DMS153 (cell line): ENCODE results near the gene DCUN1D4.

Source experiments
- DNase-seq: peaks from one replicate; lab custom pipeline; 2025; lab: John Stamatoyannopoulos, UW

Gene DCUN1D4

DNA sequence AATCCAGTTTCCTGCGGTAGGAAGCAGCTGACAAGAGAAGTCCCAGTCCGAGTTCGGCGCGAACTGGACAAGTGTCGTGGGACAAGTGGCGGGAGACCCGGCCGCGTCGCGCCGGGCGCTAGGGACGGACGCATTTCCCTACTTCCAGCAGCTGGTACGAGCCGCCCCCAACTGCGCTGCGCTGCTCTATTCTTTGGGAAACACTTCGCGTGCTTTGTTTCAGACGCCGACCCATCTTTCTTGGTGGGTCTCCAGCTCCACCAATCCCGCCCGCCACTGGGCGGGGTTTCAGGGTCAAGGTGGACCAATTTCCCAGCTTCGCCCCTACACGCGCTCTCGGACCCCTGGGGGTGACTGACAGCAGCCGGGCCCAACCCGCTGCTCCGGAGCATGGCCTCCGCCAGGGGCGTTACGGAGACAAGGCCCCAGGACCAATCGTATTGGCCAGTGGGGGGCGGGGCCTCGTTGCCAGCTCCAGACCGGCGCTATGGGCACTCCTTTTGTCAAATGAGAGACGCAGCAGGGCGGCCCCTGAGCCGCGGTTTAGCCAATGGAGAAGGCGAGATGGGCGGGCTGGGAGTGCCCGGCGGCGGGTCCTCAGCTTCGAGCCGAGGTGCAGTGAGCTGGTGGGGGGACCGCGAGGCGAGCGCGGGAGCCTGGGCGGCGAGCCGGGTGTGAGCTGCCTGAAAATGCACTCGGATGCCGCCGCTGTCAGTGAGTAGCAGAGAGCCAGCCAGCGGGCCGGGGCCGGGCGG lies at the start of gene DCUN1D4:
DCUN1D4 (plus strand) TSS at position 600 of the 755 bp plus-strand sequence; CDS start at position 690, 90 bp downstream.
- peak; percentile 99 for DNase-seq

DNA sequence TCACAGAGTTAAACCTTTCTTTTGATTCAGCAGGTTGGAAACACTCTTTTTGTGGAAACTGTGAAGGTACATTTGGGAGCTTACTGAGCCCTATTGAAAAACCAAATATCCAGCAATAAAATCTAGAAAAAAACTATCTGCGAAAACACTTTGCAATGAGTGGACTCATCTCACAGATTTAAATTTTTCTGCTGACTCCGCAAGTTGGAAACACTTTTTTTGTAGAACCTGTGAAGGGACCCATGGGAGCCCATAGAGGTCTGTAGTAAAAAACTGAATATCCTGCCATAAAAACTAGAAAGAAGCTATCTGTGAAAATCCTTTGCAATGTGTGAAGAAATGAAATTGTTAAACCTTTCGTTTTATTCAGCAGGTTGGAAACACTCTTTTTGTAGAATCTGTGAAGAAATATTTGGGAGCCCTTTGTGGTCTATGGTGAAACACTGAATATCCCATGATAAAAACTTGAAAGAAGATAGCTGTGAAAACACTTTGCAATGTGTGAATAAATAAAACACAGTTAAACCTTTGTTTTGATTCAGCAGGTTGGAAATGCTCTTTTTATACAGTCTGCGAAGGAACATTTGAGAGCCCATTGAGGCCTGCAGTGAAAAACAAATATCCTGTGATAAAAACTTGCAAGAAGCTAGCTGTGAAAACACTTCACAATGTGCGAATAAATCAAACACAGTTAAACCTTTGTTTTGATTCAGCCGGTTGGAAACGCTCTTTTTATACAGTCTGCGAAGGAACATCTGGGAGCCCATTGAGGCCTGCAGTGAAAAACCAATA lies 22.3 kb upstream of the DCUN1D4 start:
- DNase-seq: no peak

DNA sequence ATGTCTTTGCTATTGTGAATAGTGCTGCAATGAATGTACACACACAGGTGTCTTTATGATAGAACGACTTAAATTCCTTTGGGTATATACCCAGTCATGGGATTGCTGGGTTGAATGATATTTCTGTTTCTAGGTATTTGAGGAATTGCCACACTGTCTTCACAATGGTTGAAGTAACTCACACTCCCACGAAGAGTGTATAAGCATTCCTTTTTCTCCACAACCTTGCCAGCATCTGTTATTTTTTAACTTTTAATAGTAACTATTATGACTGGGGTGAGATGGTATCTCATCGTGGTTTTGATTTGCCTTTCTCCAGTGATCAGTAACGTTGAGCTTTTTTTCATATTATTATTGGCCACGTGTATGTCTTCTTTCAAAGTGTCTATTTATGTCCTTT lies 17.6 kb upstream of the DCUN1D4 start:
- DNase-seq: no peak

DNA sequence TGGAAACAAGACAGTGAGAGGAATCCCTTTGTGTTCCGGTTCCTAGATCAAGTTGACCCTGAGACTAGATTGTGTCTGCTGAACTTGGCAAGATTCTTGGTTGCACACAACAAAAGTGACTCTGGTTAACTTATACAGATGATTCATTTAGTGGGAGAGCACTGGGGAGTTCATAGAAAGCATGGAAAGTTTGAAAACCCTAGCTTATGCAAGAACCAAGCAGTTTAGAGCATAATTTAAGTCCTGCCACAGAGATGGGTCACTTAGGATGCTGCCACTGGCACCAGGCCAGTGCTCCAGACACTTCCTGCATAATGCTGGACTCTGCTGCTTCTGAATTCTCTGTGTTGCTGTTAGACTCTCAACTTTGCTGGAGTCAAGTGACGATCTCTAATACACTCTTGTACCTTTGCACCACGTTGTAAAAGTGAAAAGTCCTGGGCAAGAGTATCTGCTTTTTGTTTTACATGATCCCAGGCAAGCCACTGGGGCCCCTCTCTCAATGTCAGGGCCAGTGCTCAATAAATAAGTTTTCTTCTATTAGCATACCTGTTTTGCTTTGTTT lies 12.7 kb upstream of the DCUN1D4 start:
- DNase-seq: no peak

DNA sequence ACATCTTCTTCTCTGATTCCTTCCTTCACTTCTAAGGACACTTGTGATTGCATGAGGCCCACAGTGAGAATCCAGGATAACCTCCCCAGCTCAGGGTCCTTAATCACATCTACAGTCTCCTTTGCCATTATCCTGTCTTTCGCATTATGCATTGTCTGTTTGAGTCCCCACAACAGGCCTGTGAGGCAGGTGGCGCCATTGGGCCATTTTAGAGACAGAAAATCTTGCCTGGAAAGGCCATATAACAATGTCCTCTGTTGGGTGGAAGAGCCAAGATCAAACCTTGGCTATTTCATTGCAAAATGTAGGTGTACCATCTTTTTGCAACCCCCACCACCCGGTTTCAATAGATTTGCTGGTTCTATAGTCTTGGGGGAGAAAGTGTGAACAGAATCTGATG lies 11.8 kb upstream of the DCUN1D4 start:
- DNase-seq: no peak

DNA sequence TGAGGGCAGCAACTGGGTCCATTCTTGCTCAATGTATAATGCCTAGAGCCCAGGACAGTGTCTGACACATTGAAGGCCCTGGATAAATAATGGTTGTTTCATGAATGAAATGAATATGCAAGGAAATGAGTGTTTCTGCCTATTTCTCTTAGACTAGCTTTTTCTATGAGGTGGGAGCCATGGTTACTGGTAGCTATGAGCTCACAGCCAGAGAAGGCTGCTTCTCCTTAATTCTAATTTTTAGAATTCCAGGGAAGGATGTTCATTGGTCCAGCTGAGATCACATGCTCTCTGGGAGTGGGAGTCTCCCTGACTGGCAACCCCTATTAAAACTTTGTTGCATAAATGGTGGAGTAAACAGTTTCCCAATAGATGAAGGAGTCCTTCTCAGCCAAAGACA lies 9.7 kb upstream of the DCUN1D4 start:
- DNase-seq: no peak

DNA sequence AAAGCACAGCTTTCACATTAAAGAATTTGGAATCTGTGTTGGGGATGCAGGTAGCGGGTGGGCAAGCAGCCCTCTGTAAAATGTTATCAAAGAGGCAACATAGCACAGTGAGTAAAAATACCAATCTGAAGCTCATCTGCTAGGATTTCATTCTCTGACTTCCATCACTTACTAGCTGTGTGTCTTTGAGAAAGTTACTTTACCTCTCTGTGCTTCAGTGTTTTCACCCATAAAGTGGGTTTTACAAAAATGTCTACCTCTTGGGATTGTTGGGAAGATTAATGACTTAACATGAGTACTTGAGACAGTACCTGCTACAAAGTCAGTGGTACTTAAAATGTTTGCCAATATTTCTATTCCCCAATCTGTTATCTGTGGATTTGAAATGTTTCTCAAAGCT lies 7.9 kb upstream of the DCUN1D4 start:
- DNase-seq: no peak

DNA sequence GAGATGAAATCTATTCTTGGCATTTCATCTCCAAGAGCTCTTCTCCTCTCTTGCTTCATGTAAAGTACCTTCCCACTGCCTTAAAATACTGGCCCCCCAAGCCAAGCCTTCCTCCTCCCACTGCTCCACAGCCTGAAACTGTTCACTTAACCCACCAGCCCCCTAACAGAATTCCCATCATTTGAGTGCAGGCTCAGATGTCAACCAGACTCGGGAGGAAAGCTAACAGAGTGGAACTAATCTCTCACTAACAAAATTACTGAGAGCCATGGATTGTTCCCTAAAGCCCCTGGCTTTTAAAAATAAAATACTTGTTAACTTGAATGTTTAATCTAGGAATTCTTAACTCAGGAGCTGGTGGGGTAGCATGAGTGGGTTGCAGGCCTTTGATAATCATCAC lies 7.1 kb upstream of the DCUN1D4 start:
- no peak for DNase-seq

DNA sequence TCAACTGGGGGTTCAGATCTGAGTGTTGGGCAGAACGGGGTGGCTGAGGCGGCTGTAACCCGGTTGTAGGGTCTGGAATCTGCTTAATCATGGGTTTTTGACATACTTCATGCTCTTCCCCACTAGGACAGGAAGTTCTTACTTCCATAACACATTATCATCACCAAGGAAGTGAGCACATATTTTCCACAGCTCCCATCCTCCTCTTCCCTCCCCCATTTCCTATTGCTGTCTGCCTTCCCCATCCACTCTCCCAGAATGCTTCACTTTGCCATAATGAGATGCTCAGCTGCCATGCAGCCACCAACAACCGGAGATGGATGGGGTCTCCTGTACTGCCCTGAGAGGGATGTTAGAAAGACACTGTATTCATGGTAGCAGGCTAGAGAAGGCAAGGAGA lies 6.4 kb upstream of the DCUN1D4 start:
- no peak for DNase-seq

DNA sequence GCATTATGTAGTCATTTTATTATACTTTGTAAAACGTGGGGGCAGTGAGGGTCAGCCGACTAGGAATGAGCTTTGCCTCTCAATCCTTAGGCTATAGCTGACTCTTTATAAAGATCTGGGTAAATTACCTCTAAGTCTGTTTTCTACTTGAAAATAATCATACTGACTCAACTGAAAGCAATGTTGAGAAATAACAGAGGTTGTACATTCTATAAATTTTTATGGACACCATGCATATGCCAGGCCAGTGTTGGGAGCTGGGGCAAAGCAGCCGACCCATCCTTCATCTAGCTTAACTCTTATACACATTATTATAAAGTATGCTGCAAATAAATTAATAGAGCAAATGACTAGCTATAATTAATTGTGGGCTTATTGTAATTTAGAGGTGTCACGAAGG lies 2.2 kb upstream of the DCUN1D4 start:
- no peak for DNase-seq

DNA sequence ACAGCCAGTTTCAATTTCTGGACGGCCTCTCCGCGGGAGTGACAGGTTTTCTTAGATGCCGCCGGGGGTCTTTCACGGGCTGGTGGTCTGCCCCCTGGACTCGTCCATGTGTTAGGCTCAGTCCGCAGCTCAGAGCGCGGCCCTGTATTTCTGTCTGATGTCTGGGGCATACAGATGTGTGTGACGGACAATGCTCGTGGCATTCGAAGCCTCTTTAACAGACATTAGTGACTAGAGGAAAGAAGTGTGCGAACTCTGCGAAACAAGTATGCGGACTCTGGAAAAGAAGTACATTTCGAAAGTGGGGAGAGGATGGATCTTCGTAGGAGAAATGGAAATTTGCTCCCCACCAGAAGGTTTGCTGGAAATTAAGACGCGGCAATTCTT lies 793 bp upstream of the DCUN1D4 start:
- no peak for DNase-seq

DNA sequence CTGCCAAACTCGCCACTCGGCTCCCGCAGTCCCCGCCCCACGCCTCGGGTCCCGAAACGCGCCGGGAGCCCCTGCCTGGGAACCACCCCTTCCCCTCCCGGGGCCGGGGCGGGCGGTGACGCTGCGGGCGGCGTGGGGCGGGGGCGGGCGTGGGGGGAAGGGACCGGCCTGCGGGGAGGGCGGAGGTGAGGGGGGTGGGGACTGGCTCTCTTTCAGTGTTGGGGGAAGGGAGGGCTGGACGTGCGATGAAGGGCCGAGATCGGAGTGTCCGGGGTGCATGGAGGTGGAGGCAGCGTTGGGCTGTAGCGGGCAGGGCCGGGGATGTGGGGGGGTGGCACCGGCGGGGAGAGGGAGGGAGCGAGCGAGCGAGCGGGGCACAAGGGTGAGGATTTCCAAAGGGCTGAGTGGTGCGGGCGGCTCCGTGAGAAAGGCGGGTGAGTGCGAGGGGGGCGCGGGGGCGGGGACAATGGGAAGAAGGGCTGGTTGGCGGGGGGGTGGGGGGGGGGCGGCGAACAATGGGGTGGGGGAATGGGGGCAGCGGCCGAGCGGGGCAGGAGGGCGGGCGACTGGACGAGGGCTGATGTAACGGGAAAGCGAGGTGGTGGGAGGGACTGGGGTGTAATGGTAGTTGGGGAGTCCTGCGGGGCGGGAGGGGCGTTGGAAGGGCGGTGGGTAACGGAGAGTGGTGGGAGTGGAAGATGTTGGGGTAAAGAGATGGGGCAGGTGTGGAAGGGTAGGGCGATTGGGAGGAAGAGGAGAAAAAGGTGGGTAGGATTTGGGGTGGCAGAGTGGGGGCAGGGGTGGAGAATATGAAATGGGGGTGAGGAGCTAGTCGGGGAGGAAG lies 578 bp downstream of the DCUN1D4 start:
- DNase-seq: no peak

DNA sequence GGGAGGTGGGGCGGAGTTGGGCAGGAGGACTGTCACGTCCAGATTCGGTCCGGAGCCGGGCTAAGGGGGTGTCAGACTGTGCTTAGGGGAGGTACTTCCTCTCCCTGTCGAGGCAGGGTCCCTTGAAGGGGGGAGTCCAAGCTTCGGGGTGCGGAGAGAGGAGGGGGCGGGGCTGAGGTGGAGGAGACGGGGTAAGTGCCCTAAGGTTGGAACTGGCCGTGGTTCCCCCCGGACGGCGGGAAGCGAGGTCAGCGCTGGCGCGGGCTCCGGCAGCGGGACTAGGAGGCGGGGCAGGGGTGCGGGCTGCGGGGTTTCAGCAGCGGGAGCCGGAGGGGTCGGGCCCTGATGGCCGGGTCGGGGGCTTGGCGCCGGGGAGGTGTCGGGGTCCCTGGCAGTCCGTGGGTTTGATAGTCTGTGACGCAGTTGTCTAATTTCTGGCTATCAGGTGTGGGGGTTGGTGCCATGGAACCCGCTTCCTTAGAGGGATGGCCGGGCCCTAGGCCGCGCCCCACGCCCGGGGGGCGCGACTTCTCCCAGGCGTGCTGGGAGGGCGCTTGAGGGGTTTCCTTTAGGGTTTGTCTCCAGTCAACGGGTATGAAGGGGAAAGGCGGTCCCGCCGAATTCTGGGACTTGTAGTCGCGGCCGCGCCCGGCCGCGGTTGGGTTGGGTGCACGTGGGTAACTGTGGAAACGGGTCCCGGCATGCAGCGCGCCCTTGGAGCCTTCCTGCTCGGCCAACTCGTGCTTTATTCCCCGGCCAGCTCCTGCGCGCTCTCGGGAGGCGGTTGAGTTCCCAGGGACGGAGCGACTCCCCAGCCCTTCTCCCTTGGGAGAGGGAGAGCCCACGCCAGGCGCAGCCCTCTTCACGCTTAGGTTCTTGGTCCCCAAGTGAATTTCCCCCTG lies 1.5 kb downstream of the DCUN1D4 start:
- DNase-seq: peak; percentile 84

DNA sequence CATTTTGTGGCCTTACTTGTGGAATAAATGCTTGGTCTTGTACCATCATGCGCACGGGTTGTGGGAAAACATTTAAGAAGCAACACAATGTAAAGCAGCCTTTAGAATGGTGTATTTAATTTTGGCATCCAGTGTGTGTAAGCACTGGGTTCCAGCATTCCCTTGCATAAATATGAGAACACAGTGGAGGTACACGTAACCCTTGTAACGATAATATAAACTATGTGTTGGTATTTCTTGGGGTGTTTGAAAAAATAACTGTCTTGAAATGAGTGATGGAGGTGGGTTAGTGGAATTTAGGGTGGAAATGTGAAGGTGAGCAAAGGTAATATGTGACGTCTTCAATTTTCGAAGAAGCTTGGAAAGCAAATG lies 2.1 kb downstream of the DCUN1D4 start:
- DNase-seq: no peak

DNA sequence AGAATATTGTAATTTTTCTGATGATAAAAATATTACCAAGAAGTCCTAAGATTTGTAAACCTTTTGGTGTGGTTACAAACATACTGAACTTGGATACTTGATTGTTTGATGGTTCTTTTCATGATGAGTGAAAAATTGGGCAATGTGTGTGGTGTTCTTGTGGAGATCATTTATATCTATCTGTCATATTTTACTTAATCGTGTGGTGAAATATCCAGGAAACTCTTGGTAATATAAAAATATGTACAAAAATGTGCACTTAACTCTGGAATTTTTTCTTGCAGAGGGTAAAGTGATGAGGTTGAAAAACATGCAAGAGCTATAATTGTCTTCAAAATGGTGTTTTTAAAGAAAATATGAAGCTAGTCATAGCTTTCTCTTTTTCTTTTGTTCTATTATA lies 2.8 kb downstream of the DCUN1D4 start:
- DNase-seq: no peak

DNA sequence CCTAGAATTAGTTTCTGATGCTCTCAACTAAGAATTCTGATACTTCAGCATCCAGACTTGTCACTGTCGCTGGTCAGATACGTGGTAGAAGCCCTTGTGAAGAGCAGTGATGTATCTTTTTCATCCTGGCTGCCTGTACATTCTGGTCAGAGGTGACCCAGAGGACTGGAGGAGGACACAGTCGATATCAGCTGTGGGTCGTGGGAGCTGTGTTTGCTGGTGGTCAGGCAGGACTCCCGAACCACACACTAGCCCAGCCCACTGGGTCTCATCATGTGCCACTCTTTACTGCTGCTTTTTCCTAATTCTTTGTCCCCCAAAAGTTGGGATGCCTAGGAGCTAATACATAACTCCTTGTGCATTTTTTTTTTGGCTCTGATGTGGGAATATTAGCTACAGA lies 6.5 kb downstream of the DCUN1D4 start:
- DNase-seq: no peak

DNA sequence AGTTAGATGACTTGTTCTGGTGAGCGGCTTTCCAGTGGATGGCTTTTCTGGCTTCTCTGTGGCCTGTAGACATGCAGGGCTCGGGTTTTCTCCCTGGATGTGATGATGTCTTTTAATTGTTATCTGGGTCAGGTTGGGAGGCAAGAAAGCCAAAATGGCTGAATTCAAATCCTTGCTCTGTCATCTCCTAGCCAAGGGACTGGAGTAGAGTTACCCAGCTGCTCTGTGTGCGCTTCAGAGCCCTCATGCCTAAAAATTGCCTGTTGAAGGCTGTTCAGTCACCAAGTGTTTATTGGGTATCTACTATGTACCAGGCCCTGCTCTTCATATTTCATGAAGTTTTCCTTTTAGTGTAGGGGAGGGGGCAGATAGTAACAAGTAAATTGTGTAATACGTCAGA lies 7.3 kb downstream of the DCUN1D4 start:
- no peak for DNase-seq

DNA sequence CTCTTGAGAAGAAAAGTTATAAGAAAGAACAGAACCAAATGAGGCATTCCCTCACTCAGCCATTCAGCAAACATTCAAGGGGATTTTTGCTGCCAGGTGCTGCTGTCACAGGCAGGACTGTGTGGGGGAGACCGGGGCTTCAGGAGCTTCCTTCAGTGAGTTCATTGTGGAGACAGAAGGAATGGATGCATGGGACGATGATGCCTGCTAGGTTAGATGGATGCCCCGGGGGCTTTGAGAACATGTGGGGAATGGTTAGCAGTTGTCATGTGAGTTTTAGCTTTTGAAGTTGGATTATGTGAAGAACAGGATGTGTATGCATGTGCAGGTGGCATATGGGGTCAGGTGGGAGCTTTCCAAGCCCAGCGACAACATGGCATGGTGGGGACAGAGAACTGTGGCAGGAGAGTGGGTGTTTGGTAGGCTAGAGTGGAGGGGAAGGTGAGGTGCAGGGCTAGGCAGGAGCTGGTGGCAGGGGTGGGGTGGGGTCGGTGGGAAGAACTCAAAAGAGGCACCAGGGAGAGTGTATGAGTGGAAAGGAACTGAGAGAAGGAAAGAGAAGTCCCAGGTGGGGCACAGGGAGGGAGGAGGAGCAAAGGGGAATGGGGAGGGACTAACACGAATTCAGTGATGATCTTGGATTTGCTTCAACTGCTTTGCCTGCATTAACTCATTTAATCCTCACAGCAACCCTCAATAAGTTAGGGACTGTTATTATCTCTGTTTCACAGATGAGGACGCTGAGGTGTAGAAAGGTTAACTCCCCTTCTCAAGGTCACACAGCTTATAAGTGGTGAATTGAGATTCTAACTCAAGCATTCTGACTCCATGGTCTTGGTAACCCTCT lies 8.4 kb downstream of the DCUN1D4 start:
- DNase-seq: no peak

DNA sequence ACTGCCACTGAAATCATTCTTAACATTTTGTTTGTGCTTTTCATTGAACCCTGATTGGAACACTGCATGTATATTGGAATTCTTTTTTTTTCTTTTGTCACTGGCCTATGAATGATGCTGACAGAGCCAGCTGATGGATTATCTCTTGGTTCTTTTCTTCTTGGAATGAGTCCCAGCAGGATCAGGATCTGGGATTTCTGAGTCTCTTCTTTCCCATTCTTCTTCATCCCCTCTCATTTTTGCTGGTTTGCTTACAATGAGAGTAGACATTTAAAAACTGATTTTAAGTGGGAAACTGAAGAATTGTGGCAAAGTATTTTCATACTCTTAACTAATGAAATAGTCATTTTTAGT lies 9.0 kb downstream of the DCUN1D4 start:
- no peak for DNase-seq

DNA sequence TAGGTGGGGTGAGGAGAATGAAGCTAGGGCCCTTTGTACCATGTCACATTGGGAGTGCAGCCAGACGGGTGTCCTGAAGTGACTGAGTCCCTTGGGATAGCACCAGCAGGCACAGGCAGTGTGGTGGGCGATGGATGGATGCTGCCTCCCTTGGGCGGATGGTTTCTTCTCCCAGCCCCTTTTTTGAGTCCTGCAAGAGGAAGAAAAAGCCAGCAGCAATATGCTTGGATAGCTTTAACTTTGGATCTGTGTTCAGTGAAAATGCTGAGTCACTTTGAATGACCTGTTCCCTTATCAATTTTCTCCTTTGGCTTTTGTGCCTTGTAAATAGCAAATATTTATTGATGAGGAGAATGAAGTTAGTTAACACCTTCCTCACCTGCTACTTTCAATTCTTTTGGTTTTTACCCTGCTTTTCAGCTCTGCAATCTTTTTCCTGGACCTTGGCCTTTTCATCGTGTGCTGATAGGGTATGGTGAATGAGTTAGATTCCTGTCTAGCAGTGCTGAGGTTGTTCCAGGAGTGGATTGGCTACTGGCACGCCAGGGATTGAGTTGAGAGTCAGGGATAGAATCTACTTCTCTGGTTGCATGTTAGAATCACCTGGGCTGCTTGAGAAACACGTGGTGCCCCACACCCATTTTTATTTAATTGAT lies 10.2 kb downstream of the DCUN1D4 start:
- no peak for DNase-seq
